NCI-H128 (cell line): ENCODE results near the gene CASZ1.

Source experiments
- DNase-seq: peaks from one replicate; lab custom pipeline; 2025; ENCODE audit not compliant: unreplicated experiment; lab: John Stamatoyannopoulos, UW

CASZ1 gene

GRCh38 chr1:10825592-10825991 lies 29.1 kb upstream of the CASZ1 start:
- no peak for DNase-seq

GRCh38 chr1:10824821-10825540 lies 28.5 kb upstream of the CASZ1 start:
- no peak for DNase-seq

DNA sequence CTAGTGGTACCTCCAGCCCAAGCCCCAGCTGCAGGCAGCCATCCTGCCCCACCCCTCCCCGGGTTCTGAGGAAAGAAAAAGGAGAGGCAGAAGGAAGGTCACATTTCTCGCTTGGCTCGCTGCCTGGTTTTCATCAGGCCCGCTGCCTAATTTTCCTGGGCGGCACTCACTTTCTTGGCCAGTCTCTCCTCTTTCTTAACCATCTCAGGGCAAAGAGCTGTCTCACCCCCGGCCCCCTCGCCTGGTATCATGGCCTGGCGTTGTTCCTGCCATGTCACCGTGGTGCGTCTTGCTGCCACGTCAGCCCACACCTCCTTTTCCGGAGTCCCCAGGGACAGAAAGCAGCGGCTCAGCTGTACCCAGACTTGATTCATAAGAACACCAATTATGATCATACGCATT lies 26.6 kb upstream of the CASZ1 start:
- no peak for DNase-seq

GRCh38 chr1:10821388-10821787 lies 24.9 kb upstream of the CASZ1 start:
- DNase-seq: no peak

- no peak for DNase-seq
These were observed 24.0 kb upstream of the CASZ1 start for GRCh38 chr1:10820422-10820821.

DNA sequence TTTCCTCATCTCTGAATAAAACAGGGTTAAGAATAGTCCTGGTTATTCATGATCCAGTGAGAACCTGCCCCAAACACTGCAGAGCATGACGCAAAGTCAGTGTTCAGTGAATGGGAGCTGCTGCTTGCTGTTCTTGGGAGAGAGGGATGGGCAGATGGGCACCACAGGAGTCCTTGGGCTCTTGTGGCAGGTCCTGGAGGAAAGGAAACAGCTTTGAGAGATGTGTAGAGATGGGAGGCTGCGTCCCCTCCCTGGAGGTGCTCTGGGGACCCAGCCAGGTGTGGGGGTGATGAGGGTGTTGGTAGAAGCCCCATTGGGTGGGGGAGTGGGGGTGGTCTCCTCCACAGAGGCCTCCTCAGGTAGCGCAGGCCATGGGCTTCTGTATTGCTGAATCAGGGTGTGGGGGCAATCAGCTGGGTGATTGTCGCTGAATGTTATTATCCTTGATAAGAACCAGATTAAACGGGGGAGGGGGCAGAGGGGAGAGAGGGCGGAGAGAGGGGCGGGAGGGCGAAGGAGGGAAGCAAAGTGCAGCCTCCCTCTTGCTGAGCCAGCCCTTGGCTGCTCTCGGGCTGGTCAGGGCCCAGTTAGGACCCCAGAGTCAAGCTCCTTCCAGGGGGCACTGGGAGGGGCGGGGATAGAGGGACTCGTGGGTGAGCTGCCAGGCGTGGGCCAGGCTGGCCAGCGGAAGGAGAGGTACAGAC lies 22.9 kb upstream of the CASZ1 start:
- no peak for DNase-seq

GRCh38 chr1:10818262-10819197 lies 22.1 kb upstream of the CASZ1 start:
- no peak for DNase-seq

GRCh38 chr1:10816743-10817369 lies 20.4 kb upstream of the CASZ1 start:
- no peak for DNase-seq

DNA sequence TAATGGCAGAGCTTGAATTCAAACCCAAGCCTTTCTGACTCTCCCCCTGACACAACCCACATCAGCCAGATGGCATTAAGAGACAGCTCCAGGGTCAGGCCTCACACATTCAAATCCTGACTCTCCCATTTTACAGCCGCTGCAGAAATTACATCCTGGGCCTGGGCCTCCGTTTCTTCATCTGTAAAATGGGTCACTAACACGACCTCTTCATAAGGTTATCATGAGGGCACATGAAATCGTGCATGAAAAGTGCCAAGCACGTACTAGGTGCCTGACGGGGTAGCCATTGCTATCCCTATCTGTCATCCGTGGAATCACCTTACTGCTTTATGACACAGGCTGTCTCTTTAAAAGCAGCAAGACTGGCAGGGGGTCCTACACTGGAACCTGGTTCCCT lies 19.8 kb upstream of the CASZ1 start:
- no peak for DNase-seq

GRCh38 chr1:10815858-10816195 lies 19.4 kb upstream of the CASZ1 start:
- no peak for DNase-seq

DNA sequence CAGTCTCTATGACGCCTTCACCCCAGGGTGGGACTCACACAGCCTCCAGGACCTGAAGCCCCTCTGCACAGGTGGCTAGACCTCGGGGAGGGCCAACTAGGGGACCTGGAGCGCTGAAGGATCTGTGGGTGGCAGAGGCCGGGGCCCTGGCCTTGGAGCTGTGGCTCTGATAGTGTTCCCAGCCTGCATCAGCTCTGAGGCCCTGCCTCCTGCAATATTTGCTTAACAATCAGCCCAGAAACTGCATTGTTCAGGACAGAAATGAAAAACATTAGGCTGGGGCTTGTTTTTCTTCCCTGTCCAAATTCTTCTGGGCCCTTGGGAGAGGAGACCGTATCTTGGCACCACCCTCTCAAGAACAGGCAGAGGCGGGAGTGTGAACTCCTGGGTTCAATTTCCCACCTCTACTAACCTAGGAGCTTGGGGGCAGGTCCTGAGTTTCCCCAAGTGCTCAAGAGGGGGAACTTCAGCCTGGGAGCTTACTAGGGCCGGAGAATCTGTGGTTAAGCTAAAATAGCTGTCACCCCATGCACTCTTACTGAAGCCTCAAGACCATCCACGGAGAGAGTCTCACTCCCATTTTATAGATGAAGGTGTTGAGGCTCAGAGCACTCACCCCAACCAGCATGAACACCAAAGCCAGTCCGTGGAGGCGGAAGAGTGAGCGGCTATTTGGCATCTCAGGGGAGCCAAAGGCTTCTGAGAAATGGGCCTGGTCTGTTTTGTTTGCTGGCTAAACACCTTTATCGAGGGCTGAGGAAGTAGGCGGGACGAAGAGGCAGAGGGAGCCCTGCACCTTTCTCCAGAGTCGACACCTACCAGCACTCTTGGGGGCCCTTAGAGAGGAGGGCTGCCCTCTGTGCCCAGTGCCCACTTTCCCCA lies 18.8 kb upstream of the CASZ1 start:
- DNase-seq: no peak

DNA sequence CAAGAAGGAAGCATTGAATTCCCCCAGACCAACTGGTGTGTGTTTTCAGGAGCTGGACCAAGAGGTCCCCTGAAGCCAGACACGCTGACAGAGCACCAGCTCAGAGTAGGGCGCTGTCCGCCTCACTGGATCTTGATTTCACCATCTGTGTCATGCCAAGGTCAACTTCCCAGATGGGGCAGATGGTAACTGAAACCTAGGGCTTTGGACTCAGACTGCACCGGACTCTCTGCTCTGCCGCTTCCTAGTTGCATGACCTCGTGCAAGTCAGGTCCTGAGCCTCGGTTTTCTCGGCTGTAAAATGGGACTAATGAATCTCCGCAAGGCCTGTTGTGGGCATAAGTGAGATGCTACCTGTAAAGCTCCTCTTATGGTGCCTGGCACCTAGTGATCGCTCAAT lies 17.9 kb upstream of the CASZ1 start:
- DNase-seq: no peak

GRCh38 chr1:10813799-10814198 lies 17.4 kb upstream of the CASZ1 start:
- no peak for DNase-seq

DNA sequence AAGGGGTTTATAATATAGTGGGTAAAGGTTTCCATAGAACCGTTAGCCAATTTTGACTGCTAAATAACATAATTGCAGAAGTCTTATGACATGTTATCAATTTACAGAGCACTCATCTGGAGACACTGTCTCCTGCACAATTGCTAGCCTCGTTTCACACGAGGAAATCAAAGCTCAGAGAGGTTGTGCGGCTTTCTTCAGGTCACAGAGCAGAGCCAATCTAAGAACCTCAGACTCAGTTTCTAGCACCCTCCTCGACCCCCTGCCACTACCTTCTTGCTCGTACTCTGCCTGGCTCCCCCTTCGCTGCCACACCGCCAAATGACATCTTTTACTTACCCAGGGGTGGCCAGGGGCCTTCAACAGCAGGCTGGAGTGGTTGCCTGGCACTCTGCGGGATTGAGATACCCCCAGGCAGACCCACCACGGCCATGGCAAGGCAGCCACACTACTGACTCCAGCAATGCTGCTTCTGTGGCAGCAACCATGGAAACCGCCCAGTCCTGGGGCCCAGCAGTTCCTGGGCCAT lies 16.0 kb upstream of the CASZ1 start:
- no peak for DNase-seq

- no peak for DNase-seq
These were observed 12.0 kb upstream of the CASZ1 start for GRCh38 chr1:10808441-10808840.

DNA sequence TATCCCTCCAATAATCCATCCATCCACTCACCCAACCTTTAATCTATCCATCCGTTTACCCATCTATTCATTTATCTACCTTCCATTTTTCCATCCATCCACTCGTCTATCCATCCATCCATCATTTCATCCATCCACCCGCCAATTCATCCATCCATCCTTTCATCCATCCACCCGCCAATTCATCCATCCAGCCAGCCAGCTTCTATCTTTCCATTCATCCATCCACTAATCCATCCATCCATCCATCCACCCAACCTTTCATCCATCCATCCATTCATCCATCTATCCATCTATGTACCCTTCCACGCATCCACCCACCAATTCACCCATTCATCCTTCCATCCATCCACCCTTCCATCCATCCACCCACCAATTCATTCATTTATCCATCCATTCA lies 10.5 kb upstream of the CASZ1 start:
- DNase-seq: no peak

DNA sequence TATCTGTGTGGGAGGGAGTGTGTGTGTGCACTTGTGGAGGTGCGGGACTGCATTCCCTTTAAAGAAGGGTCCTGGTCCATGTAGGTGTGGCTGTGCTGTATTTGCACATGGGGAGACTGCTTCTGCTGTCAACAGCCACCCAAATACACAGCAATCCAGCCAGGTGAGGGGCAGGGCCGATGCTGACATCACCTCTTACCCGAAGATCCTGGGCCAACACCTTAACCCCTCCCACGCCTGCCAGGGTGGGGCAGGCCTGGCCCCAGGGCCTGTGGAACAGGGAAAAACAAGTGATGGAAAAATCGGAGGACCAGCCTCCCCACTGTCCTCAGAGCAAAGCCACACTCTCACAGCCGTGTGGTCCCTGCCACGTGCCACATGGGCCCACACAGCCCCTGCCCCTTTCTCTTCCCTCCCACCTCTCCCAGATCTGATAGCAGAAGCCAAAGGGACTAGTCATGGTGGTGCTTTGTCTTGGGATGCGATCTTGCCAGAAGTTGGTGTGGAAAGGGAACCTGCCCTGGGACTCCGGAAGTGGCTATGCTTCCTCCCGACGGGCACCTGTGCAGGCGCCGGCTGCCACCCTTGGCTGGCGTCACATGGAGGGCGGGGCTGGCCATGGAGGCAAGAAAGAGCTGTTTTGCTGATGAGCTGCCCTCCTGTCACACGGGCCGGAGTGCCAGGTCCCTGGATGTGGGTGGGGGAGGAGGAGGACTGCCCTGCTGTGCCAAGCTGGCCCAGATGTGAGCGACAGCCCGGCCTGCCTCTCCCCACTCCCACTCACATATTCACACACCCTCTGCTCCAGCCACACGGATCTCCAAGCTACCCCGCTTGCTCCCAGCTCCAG lies 7.8 kb upstream of the CASZ1 start:
- no peak for DNase-seq

GRCh38 chr1:10802944-10803715 lies 6.7 kb upstream of the CASZ1 start:
- DNase-seq: no peak
